Middle frontal gyrus (tissue), 1 donor: Measurements from ENCODE around the gene SCARB2.

ENCODE experiments used
- DNase-seq: peaks from one replicate; pipeline ENCODE4 v3.0.0-alpha.2; 2015; ENCODE audit warnings: low spot score; ENCODE audit errors: extremely low spot score

SCARB2 gene

DNA sequence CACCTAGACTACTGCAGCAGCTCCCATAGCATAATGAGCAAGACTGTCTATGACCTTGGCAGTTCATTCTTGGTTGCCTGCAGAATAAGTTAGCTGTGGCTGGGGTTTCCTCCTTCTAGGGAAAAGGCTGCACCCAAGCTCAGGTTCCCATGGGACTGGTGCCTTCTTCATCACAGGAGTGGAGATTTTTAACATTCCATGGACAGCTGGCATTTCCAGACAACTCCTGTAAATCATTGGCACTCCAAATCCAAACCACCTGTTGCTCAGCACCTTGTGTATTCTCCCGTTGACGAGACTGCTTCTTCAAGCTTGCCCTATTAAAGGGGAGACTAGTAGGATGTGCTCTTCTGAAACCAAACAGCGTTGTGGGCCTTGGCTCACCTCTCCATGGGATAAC is 57.6 kb downstream of the SCARB2 start:
- DNase-seq = no peak

DNA sequence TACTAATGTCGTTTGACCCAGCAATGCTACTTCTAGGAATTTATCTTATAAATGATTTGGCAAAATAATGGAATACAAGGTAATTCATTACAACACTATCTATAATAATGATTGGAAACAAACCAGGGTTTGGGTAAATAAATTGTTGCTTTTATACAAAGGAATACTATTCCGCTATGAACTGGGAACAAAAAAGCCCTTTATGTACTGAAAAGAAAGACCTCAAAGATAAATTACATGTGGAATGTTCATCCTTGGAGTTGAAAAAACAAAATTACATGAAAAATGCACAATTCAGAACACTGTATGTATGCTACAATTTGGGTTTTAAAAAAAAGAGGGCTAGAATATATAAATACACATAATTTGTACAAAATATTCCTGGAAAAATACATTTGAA is 60.3 kb downstream of the SCARB2 start:
- DNase-seq = no peak

DNA sequence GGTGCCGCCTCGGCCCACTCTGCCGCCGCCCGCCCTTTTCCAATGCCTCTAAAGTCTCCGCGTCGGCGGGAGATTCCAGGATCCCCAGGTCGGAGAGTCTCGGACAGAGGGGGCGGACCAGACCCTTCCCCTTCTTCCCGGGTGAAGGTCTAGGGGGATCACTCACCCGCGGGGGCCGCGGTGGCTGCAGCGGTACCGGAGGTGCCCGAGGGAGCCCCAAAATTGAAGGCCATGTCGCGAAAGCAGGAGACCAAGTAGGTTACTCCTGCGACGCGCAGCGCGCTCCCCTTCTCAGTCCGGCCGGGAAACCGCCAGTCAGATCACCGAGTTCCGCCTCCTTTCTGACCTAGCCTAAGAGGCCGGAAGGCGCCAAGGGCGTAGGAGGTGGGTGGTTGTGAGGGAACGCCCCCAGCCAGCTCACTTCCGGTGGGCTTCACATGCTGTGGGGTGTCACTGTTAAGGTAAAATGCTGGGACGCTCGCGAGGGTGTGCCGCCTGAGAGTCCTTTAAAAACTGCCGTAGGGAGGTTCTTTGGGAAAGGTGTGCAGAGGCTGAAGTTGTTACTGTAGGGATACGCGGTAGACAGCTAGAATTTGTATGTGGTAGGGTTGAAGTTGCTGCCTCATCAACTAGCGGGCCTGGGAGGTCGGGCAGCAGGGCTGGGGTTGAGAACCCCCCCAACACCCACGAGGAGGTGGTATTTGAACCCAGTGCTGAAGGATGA is 65.3 kb downstream of the SCARB2 start, which contains the start of gene NUP54:
Gene NUP54 (minus strand): TSS at position 256 of the 724 bp plus-strand sequence. CDS start 23 bp downstream, at position 233.
- DNase-seq = peak; percentile 91

DNA sequence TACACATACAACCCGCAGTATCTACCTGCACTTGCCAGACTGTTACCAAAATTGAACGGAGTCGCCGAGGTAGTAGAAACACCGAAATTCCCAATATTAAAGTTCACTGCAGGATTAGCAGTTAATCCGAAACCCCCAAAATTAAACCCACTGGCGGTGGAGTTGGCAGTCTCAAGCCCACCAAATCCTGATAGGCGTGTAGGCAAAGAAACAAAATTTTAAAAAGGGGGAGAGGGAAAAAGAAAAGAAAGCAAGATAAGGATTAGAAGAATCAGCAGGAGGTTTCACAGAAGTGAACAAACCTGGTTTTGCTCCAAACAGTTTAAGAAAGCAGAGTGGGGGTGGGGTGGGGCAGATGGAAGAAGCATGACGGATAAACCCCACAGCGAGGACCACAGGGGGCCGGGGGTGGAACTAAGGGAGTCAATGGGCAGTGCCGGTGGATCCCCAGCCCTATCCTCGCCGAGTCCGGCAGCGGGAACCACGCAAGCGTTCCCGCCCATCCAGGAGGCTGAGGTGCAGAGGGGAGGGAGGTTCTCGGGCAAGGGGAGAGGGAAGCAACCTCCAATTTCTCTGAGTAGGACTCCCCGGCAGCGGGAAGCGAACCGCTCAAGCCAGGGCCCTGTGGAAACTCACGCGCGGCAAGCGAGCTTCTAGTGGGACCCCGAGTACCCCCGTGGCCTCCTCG is 66.0 kb downstream of the SCARB2 start:
- DNase-seq = no peak

DNA sequence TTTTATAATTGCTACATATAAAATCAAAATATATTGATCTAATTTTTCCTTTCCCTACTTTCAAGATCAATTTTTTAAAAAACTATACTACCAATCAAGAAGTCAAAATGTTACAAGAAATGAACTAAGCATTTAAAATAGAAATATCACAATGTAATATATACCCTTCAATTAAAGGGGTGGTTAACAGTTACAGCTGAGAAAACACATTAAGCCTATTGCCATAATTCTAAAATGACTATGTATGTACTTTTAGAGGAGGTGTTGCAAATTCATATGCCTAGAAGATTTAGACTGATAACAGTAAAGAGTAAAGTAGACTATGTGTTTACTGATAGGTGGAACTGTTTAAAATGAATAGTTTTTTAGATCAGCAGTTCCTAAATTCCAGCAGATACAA is 69.1 kb downstream of the SCARB2 start:
- no peak for DNase-seq

DNA sequence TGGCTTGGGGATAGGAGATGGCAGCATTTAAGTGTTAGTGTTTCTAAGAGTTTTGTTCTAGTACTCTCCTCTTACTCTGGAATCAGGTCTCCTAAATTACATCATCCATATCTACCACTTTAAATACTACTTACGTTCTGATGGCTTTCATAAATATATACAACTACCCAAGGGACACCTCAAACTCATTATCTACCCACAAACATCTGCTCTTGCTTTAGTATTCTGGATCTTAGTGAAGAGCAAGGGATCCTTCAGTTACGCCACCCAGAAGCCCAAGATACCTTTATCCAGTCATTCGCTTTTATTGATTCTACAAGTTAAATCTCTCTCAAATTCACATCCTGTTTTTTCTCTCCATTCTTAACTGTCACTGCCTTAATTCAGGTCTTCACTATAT is 72.4 kb downstream of the SCARB2 start:
- no peak for DNase-seq

DNA sequence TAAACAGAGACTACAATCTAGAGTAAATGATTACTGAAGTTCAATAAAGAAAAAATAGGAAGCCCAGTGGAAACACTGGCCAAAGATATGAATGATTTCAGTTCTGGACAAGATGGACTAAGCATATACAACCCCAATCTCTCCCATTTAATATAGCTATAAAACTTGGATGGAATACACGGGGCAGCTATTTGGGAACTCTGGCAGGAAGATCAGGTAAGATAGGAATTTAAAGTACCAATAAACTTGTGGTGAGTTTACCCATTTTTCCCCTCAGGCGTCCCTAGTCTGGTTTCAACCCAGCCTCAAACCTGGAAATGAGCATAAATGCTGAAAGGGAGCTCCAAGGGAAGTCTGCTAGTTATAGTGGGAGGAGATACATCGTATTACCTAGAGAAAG is 85.9 kb downstream of the SCARB2 start:
- DNase-seq = no peak

DNA sequence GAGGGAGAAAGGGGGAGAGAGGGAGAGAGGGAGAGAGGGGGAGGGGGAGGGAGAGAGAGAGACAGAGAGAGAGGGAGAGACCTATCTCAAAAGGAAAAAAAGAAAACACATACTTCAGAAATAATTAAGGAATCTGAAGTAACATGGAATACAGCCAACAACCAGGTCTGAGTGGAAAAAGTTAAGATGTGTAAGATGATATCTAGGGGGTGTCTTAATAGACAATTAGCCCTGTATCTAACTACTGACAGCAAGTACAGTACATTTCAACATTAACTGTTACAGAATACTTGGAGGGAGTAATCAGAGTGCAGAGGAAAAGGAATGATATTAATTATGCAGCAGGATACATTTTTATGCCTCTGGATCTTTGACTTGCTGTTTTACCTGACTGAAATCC is 87.8 kb downstream of the SCARB2 start:
- no peak for DNase-seq

DNA sequence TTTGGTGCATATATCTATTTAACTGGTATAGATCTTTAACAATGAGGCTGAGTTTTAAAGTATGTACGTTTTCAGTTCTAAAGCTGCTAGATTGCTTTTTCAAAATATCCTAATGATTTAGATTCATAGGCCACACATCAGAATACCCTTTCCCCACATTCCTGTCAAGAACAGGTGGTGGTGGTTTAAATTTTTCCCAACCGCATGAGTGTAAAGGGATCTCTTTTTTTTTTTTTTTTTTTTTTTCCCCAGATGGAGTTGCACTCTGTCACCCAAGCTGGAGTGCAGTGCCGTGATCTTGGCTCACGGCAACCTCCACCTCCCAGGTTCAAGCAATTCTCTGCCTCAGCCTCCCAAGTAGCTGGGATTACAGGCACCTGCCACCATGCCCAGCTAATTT is 93.4 kb downstream of the SCARB2 start:
- no peak for DNase-seq

DNA sequence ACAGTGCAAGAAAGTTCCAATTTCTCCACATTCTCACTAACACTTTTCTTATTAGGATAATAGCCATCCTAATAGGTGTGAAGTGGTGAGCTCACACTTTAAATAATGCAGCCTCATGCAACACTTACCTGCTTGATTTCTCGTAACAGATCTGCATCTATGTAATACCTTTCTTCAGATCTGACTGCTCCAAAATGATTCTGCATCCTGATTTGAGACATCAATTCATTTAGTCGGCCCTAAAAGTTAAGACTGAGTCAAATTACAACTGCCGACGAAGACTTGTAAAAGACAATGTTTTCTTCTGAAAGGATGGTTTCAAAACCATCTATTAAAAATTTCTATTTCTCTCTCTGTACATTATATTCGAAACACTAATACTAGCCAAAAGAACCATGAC is 96.1 kb downstream of the SCARB2 start:
- no peak for DNase-seq

DNA sequence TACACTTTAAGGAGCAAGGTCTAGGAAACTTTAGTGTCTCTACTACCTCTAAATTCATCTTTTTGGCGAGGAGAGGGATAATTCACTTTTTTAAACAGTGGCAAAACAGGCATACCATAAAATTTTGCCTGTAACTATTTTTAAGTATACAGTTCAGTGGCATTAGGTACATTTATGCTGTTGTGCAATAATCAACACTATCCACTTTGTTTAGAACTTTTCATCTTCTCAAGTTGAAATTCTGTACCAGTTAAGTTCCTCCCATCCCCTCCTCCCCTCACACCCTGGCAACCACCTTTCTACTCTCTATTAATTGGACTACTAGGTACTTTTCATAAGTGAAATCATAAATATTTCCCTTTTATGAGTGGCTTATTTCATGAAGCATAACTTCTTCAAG is 96.8 kb downstream of the SCARB2 start:
- DNase-seq = no peak
